ENCODE data around the gene C3orf18.

Gene C3orf18

GRCh38 chr3:50573566-50574443, 6.3 kb upstream of the C3orf18 start:
- Mint-ChIP-seq H3K4me1 (peaks cover 83% of the 10 kb centered on the region), H3K27ac (peak overlapping the region; percentile 94 to 98), H3K9me3 (no peaks in the 10 kb centered on the region), H3K27me3 (no peaks in the 10 kb centered on the region), H3K4me3 (peak overlapping the region; percentile 99 to 100)
- peak; percentile 78 for ATAC-seq
- DNase-seq, result peak; percentile 90 to 96

DNA sequence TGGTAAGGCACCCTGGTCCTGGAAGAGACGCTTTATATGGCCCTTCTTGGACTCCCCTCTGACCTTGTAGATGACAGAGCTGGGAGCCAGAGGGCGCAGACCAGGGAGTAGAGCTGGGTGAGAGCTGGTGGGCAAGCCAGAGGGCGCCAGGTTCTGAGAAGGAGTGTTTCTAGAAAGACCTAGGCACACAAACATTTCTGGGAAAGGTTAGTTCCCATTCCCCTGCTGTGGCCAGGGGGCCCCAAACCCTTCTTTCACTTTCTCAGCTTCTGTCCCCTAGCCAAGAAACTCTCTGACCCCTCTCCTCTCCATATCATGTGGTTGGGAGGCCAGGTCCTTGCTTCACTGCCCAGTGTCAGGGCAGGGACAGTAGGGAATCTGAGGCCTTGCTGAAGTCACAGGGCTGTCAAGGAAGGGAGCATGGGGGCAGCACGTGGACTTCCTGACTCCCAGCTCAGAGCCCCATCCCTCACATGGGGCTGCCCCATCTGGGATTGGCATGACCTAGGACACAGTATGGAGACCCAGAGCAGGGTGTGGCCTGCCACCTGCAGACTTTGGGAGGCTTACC, 5.3 kb upstream of the C3orf18 start:
- peaks cover 80% of the 10 kb centered on the region for H3K4me1 Mint-ChIP-seq
- peak overlapping the region; percentile 88 to 98 for H3K27ac Mint-ChIP-seq
- peak overlapping the region; percentile 99 to 100 for H3K4me3 Mint-ChIP-seq
- H3K9me3 Mint-ChIP-seq, result no peaks in the 10 kb centered on the region
- ATAC-seq (peak; percentile 13), DNase-seq (peak; percentile 74 to 80)
- H3K27me3 Mint-ChIP-seq, result no peaks in the 10 kb centered on the region

GRCh38 chr3:50572158-50572557, 4.6 kb upstream of the C3orf18 start:
- Mint-ChIP-seq H3K9me3 (no peaks in the 10 kb centered on the region), H3K27ac (peak overlapping the region; percentile 88 to 98), H3K4me1 (peaks cover 78% of the 10 kb centered on the region), H3K4me3 (peak overlapping the region; percentile 99 to 100), H3K27me3 (no peaks in the 10 kb centered on the region)
- peak; percentile 85 to 88 for DNase-seq
- ATAC-seq, result peak; percentile 24

GRCh38 chr3:50571486-50571885, 3.9 kb upstream of the C3orf18 start:
- H3K4me1 Mint-ChIP-seq, result peaks cover 78% of the 10 kb centered on the region
- no peaks in the 10 kb centered on the region for H3K9me3 Mint-ChIP-seq
- H3K27ac Mint-ChIP-seq, result peak overlapping the region; percentile 3 to 98
- no peaks in the 10 kb centered on the region for H3K27me3 Mint-ChIP-seq
- H3K4me3 Mint-ChIP-seq, result peak overlapping the region; percentile 99 to 100
- ATAC-seq (no peak), DNase-seq (no peak)

DNA sequence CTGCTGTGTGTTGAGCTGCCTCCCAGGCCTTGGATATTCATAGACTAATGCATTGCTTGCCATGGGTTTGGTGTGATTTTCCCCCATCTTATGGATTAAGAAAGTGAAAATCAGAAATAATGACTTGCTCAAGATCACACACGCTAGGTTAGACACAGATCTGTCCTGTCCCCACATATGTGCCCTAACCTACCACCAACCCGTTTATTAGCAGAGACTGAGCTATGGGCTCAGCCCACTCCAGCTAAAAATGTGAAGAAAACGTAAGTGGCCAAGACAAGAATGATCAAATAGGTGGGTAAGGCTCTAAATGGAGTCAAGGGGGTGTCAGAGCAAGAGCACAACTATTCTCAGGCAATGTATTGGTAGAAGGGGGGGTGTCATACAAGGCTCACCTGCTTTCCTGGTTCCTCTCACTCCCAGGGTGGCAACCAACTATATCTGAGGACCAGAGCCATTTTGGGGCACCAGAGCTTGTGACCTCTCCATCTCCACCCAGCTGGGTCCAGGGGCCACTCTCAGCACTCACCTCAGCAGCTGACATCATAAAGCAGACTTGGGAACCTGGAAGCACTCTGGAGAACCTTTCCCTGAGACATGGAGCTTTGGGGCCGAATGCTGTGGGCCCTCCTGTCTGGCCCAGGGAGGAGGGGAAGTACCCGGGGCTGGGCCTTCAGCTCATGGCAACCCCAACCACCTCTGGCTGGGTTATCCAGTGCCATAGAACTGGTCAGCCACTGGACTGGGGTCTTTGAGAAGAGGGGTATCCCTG, 3.1 kb upstream of the C3orf18 start:
- no peak for ATAC-seq
- no peak for DNase-seq
- Mint-ChIP-seq H3K4me1 (peaks cover 78% of the 10 kb centered on the region), H3K27me3 (no peaks in the 10 kb centered on the region), H3K9me3 (no peaks in the 10 kb centered on the region), H3K27ac (peak overlapping the region; percentile 77 to 98), H3K4me3 (peak overlapping the region; percentile 99 to 100)

GRCh38 chr3:50568947-50569749, 1.6 kb upstream of the C3orf18 start, which contains the start of gene HEMK1:
TSS of gene HEMK1 (plus strand) at chr3:50569522. CDS start at chr3:50571105, 1,583 bp downstream.
- ATAC-seq (peak; percentile 34), DNase-seq (peak; percentile 97 to 98)
- Mint-ChIP-seq H3K4me3 (peak within 1 kb of the TSS; percentile 99 to 100), H3K27me3 (no peaks in the 10 kb centered on the region), H3K9me3 (no peaks in the 10 kb centered on the region), H3K4me1 (peaks cover 77% of the 10 kb centered on the region), H3K27ac (peak within 1 kb of the TSS; percentile 77 to 98)

DNA sequence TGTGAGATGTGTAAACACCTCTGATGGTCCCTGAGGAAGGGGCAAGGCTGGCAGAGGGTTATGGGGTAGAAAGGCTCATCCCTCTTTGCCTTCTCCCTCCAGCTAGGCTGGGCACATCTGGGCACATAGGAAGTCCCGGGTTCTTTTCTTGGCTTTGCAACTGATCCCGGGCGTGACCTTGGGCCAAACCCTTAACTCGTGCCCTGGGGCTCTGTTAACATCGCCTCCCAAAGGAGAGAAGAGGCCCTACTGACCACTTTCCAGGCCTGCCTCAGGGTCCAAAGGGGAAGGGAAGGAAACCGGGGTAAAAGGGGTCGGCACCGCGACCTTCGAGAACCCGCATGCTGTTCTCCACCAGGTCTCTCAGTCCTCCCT, 549 bp downstream of the C3orf18 start:
- Mint-ChIP-seq H3K27me3 (no peaks in the 10 kb centered on the region), H3K4me3 (peak overlapping the region; percentile 99 to 100), H3K4me1 (peaks cover 72% of the 10 kb centered on the region), H3K9me3 (no peaks in the 10 kb centered on the region), H3K27ac (peak overlapping the region; percentile 42 to 44)
- ATAC-seq (no peak), DNase-seq (no peak)

- Mint-ChIP-seq H3K9me3 (no peaks in the 10 kb centered on the region), H3K4me3 (no peak overlapping the region), H3K27ac (peak overlapping the region in 1 of 2 donors; percentile 54), H3K4me1 (peaks cover 54% of the 10 kb centered on the region), H3K27me3 (no peaks in the 10 kb centered on the region)
- DNase-seq (no peak), ATAC-seq (no peak)
Measured at GRCh38 chr3:50564321-50564720, 3.2 kb downstream of the C3orf18 start.

- ATAC-seq (no peak), DNase-seq (no peak)
- Mint-ChIP-seq H3K27ac (no peak overlapping the region), H3K4me1 (peaks cover 54% of the 10 kb centered on the region), H3K4me3 (no peak overlapping the region), H3K27me3 (no peaks in the 10 kb centered on the region), H3K9me3 (no peaks in the 10 kb centered on the region)
Measured at GRCh38 chr3:50563867-50564266, 3.7 kb downstream of the C3orf18 start.

GRCh38 chr3:50562861-50563260, 4.7 kb downstream of the C3orf18 start:
- no peaks in the 10 kb centered on the region for H3K9me3 Mint-ChIP-seq
- H3K4me3 Mint-ChIP-seq, result no peak overlapping the region
- H3K27me3 Mint-ChIP-seq, result no peaks in the 10 kb centered on the region
- no peak for ATAC-seq
- peaks cover 51% of the 10 kb centered on the region for H3K4me1 Mint-ChIP-seq
- DNase-seq, result no peak
- no peak overlapping the region for H3K27ac Mint-ChIP-seq

GRCh38 chr3:50559702-50560101, 7.8 kb downstream of the C3orf18 start:
- Mint-ChIP-seq H3K4me3 (no peak overlapping the region), H3K4me1 (peaks cover 27% of the 10 kb centered on the region)
- no peak for ATAC-seq

DNA sequence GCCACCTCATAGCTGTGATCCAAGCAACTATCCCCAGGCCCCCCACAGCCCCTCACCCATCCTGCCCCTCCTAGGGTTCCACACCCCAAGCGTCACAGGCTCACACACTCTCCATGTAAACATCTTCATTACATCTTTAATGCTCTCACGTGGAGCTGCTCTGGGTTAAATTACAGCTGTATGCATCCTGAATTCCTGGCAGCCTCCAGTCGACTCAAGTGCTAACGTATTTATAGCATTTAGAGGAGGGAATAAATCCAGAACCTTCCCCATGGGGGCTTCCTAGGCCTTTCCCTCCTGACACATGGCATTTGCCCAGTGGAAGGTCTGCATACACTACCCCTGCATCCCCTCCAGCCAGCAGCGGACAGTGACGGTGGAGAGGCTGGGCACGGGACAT, 9.6 kb downstream of the C3orf18 start:
- Mint-ChIP-seq H3K27ac (no peak overlapping the region), H3K27me3 (peaks cover 7% of the 10 kb centered on the region), H3K9me3 (no peaks in the 10 kb centered on the region), H3K4me3 (no peak overlapping the region), H3K4me1 (peaks cover 19% of the 10 kb centered on the region)
- no peak for ATAC-seq
- DNase-seq, result no peak

More at GRCh38 chr3:50559702-50560101, 7.8 kb downstream of the C3orf18 start:
- Mint-ChIP-seq H3K9me3 (no peaks in the 10 kb centered on the region), H3K27ac (peak overlapping the region in 1 of 2 donors; percentile 38), H3K27me3 (no peaks in the 10 kb centered on the region)
- no peak for DNase-seq

DNA sequence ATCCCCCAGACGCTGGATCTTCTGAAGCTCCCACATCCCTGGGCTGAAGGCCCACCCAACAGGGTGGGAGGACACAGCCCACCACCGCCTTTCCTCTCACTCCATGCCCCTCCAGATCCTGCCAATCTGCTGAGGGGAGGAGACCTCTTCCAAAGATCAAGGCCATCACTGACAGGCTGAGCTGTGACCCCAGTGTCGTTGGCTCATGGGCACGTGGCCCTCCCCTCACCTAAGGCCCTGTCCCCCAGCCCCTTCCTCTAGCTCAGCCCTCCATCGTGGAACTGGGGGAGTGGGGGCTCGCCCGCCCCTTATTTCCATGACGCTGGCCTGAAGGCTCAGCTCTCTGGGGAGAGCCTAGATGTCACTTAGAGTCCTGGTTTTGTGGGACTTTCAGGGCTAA, 10.4 kb downstream of the C3orf18 start:
- ATAC-seq (no peak), DNase-seq (no peak)
- peaks cover 19% of the 10 kb centered on the region for H3K4me1 Mint-ChIP-seq
- H3K27ac Mint-ChIP-seq, result no peak overlapping the region
- no peak overlapping the region for H3K4me3 Mint-ChIP-seq
- peaks cover 7% of the 10 kb centered on the region for H3K27me3 Mint-ChIP-seq
- no peaks in the 10 kb centered on the region for H3K9me3 Mint-ChIP-seq

- H3K9me3 Mint-ChIP-seq, result no peaks in the 10 kb centered on the region
- peaks cover 37% of the 10 kb centered on the region for H3K4me1 Mint-ChIP-seq
- DNase-seq, result no peak
- no peak overlapping the region for H3K4me3 Mint-ChIP-seq
- H3K27ac Mint-ChIP-seq, result no peak overlapping the region
- peak; percentile 34 for ATAC-seq
- H3K27me3 Mint-ChIP-seq, result peaks cover 7% of the 10 kb centered on the region
Measured at GRCh38 chr3:50554553-50554952, 13.0 kb downstream of the C3orf18 start.

- H3K27me3 Mint-ChIP-seq, result peaks cover 7% of the 10 kb centered on the region
- H3K4me1 Mint-ChIP-seq, result peaks cover 37% of the 10 kb centered on the region
- no peak for DNase-seq
- no peak for ATAC-seq
- peak overlapping the region in 1 of 2 donors; percentile 28 for H3K27ac Mint-ChIP-seq
- no peaks in the 10 kb centered on the region for H3K9me3 Mint-ChIP-seq
- H3K4me3 Mint-ChIP-seq, result no peak overlapping the region
Measured at GRCh38 chr3:50552598-50552997, 14.9 kb downstream of the C3orf18 start.

All from stimulated activated naive CD8-positive, alpha-beta T cell treated with anti-CD3 and anti-CD28 coated beads, Interleukin-15, amount 100 ng/mL, for 72 hours (primary cell).